Measurements from ENCODE around the gene PHLDA3. TPM values are rescaled to one million over a fixed set of nuclear protein-coding genes. Genes with fewer than 3 reads are reported as not detected.

Gene PHLDA3
- total and polyA plus RNA-seq, 8 donors, result 4.0 to 66.5 (median 25.7) TPM

GRCh38 chr1:201509601-201510374 lies 40.8 kb upstream of the PHLDA3 start:
- Histone ChIP-seq H3K27me3 (no peaks in the 10 kb centered on the region), H3K27ac (peak overlapping the region in 3 of 5 donors; percentile 58 to 95 (median 93)), H3K9me3 (no peaks in the 10 kb centered on the region), H3K4me3 (no peak overlapping the region), H3K4me1 (peaks cover 41 to 67% (median 57%) of the 10 kb centered on the region in 4 donors), H3K36me3 (no peaks in the 10 kb centered on the region)
- no peak for TF ChIP-seq POLR2A (IDR thresholded peaks at IDR 0.05)
- TF ChIP-seq, protein P1, sequence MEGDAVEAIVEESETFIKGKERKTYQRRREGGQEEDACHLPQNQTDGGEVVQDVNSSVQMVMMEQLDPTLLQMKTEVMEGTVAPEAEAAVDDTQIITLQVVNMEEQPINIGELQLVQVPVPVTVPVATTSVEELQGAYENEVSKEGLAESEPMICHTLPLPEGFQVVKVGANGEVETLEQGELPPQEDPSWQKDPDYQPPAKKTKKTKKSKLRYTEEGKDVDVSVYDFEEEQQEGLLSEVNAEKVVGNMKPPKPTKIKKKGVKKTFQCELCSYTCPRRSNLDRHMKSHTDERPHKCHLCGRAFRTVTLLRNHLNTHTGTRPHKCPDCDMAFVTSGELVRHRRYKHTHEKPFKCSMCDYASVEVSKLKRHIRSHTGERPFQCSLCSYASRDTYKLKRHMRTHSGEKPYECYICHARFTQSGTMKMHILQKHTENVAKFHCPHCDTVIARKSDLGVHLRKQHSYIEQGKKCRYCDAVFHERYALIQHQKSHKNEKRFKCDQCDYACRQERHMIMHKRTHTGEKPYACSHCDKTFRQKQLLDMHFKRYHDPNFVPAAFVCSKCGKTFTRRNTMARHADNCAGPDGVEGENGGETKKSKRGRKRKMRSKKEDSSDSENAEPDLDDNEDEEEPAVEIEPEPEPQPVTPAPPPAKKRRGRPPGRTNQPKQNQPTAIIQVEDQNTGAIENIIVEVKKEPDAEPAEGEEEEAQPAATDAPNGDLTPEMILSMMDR (IDR thresholded peaks at IDR 0.05), result no peak
- no peak for TF ChIP-seq EP300 (IDR thresholded peaks at IDR 0.05)
- no peak for TF ChIP-seq POLR2AphosphoS5 (IDR thresholded peaks at IDR 0.05)
- intact Hi-C loops (cut with DNase I; ENCODE audit: low total_unique reads), result no loop called here
- WGBS, 5 donors, result 96 to 99% (median 97%) methylated on average over 2 of the region's 2 CpGs
- no peak for DNase-seq

DNA sequence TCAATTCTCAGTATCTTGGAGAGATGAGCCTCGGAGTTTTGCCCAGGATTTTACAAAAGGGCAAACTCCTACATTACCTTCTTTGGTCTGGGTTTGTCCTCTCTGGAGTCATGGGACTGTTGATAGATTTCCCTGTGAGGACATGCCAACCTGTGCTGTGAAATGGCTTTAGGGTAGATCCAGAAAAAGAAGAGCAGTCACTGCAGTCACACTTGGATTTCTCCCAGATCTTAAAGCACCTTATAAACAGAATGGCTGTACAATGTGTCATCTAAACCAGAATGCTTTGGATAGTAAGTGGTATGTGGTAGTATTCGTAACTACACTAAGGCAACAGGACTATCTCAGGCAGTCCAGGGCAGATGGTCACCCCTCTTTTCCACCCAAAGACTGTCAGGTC lies 39.8 kb upstream of the PHLDA3 start:
- WGBS, 5 donors, result 76 to 90% (median 88%) methylated on average over 2 of the region's 2 CpGs
- Histone ChIP-seq H3K27me3 (no peaks in the 10 kb centered on the region), H3K27ac (peak overlapping the region in 4 of 5 donors; percentile 93 to 96 (median 95)), H3K4me1 (peaks cover 46 to 71% (median 66%) of the 10 kb centered on the region in 4 donors), H3K36me3 (no peaks in the 10 kb centered on the region), H3K4me3 (no peak overlapping the region), H3K9me3 (no peaks in the 10 kb centered on the region)
- DNase-seq, result no peak
- intact Hi-C loops (cut with DNase I; ENCODE audit: low total_unique reads), result no loop called here
- TF ChIP-seq POLR2A (IDR thresholded peaks at IDR 0.05), result no peak
- TF ChIP-seq POLR2AphosphoS5 (IDR thresholded peaks at IDR 0.05), result peak in 1 of 3 donors; percentile 50

DNA sequence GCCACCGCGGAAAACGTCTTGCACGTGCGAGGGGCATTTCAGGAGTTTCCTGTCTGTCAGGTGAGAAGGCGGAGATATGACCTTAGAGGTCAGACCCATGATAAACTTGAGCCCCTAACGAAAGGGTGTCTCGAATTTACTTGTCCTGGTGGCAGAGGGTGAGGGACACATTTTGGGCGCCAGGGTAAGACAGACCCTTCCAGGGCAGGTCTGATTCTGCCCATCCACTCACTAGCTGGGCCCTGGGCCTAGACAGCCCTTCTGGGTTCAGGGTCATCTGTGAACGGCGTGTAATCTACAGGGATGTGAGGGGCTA lies 38.3 kb upstream of the PHLDA3 start:
- 11 to 21% (median 19%) methylated on average over 10 to 11 of the region's 11 CpGs for WGBS, 5 donors
- intact Hi-C loops (cut with DNase I; ENCODE audit: low total_unique reads), result no loop called here
- peak overlapping the region; percentile 60 to 77 (median 74) for H3K4me3 ChIP-seq
- H3K4me1 ChIP-seq, result peaks cover 52 to 73% (median 67%) of the 10 kb centered on the region in 4 donors
- no peaks in the 10 kb centered on the region for H3K9me3 ChIP-seq
- peak overlapping the region; percentile 93 to 97 (median 95) for H3K27ac ChIP-seq
- no peaks in the 10 kb centered on the region for H3K36me3 ChIP-seq
- TF ChIP-seq POLR2AphosphoS5 (IDR thresholded peaks at IDR 0.05), result no peak
- TF ChIP-seq EP300 (IDR thresholded peaks at IDR 0.05), result no peak
- TF ChIP-seq, protein P1 (IDR thresholded peaks at IDR 0.05), result no peak
- no peak for TF ChIP-seq POLR2A (IDR thresholded peaks at IDR 0.05)
- H3K27me3 ChIP-seq, result no peaks in the 10 kb centered on the region
- DNase-seq, result no peak

GRCh38 chr1:201506557-201507359 lies 37.8 kb upstream of the PHLDA3 start, which contains the start of gene CSRP1:
TSS of gene CSRP1 (minus strand) at chr1:201507123. CDS start at chr1:201496303, 10,820 bp downstream.
- no peaks in the 10 kb centered on the region for H3K36me3 ChIP-seq
- intact Hi-C loops (cut with DNase I; ENCODE audit: low total_unique reads), result no loop called here
- TF ChIP-seq, protein P1 (IDR thresholded peaks at IDR 0.05), result peak in 1 of 7 experiments; percentile 6
- TF ChIP-seq EP300 (IDR thresholded peaks at IDR 0.05) (no peak), POLR2AphosphoS5 (IDR thresholded peaks at IDR 0.05) (peak; percentile 93 to 98 (median 98)), POLR2A (IDR thresholded peaks at IDR 0.05) (peak in 2 of 4 donors; percentile 18 to 50)
- H3K27ac ChIP-seq, result peak within 1 kb of the TSS; percentile 93 to 97 (median 95)
- WGBS, 5 donors, result 0 to 1% (median 1%) methylated on average over 25 to 71 of the region's 71 CpGs
- H3K9me3 ChIP-seq, result no peaks in the 10 kb centered on the region
- peaks cover 49 to 73% (median 67%) of the 10 kb centered on the region in 4 donors for H3K4me1 ChIP-seq
- DNase-seq, result peak; percentile 90 to 97
- no peaks in the 10 kb centered on the region for H3K27me3 ChIP-seq
- peak within 1 kb of the TSS; percentile 60 to 77 (median 74) for H3K4me3 ChIP-seq
